ENCODE measurements around the gene KCNQ1OT1.

DNA sequence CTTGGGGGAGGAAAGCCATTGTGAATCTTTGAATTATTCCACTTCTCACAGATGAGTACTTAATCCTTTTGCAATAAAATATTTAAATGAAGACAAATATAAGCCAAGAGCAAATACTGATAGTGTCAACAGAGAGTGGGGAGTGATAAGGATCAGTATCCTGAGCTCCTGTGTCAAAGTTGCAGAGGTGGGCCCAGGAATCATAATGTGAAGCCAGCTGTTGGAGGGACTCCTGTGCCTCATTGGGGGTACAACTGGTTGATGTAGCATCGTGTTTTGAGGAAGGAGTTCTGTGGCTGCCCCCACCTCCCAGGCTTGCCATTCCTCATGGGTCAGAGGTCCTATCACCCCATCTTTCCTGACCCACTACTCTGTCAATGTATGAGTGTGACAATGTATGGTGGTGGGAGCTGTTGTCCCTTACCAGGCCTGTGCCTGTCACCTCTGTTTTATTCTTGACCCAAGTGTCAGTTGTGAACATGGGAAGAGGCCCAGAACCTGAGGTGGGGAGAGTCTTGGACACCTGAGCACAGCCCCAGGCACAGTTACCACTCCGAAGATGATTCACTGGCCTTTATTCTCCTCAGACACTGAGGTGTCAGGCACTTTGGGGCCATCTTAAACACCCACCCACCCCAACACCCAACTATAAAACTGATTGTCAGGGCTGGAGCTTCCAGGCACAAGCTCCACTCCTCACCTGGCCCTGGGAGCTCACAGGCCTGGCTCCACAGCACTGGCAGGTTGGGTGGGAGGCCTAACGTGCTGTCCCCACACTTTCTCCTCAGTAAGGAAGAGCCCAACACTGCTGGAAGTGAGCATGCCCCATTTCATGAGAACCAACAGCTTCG is 38.4 kb downstream of the KCNQ1OT1 start:
- TF ChIP-seq, protein P1, sequence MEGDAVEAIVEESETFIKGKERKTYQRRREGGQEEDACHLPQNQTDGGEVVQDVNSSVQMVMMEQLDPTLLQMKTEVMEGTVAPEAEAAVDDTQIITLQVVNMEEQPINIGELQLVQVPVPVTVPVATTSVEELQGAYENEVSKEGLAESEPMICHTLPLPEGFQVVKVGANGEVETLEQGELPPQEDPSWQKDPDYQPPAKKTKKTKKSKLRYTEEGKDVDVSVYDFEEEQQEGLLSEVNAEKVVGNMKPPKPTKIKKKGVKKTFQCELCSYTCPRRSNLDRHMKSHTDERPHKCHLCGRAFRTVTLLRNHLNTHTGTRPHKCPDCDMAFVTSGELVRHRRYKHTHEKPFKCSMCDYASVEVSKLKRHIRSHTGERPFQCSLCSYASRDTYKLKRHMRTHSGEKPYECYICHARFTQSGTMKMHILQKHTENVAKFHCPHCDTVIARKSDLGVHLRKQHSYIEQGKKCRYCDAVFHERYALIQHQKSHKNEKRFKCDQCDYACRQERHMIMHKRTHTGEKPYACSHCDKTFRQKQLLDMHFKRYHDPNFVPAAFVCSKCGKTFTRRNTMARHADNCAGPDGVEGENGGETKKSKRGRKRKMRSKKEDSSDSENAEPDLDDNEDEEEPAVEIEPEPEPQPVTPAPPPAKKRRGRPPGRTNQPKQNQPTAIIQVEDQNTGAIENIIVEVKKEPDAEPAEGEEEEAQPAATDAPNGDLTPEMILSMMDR (IDR thresholded peaks at IDR 0.05 in 8 of 11, conservative IDR thresholded peaks at IDR 0.05 in 3 of 11) = no peak
- TF ChIP-seq POLR2A (IDR thresholded peaks at IDR 0.05) (no peak), POLR2AphosphoS5 (IDR thresholded peaks at IDR 0.05) (no peak)
